Measurements from ENCODE around the gene PLXNA4.

DNA sequence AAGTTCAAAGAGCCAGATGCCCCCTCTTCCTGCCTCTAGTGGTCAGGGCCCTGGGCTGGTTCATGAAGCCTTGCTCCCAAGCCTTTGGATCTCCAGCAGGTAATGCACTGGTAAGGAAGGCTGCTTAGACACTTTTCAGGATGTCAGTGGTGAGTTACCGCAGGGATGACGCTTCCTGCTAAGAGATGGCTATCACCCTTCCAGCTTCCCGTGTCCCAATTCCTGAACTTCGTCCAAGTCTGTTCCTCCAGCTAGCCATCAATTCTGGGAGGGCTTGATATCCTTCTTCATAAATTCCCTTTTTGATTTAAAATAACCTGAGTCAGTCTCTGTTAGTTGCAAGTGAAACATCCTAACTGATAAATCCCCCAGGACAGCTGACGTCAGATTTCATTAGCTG is 221.2 kb downstream of the PLXNA4 start:
- TF ChIP-seq, protein P1, sequence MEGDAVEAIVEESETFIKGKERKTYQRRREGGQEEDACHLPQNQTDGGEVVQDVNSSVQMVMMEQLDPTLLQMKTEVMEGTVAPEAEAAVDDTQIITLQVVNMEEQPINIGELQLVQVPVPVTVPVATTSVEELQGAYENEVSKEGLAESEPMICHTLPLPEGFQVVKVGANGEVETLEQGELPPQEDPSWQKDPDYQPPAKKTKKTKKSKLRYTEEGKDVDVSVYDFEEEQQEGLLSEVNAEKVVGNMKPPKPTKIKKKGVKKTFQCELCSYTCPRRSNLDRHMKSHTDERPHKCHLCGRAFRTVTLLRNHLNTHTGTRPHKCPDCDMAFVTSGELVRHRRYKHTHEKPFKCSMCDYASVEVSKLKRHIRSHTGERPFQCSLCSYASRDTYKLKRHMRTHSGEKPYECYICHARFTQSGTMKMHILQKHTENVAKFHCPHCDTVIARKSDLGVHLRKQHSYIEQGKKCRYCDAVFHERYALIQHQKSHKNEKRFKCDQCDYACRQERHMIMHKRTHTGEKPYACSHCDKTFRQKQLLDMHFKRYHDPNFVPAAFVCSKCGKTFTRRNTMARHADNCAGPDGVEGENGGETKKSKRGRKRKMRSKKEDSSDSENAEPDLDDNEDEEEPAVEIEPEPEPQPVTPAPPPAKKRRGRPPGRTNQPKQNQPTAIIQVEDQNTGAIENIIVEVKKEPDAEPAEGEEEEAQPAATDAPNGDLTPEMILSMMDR (conservative IDR thresholded peaks at IDR 0.05; ENCODE audit: low read depth, low read length): no peak
- no peak for TF ChIP-seq EZH2 (IDR thresholded peaks at IDR 0.05; ENCODE audit: borderline replicate concordance, low read depth, low read length, poor library complexity, severe bottlenecking)

Data from A673 (cell line).